AG09319 (cell line): ENCODE results near the gene SMDT1.

ENCODE experiments used
- DNase-seq: peaks from one replicate; pipeline ENCODE4 v3.0.0-alpha.2; 2010; ENCODE audit warnings: low read depth; ENCODE audit errors: extremely low read depth
- CTCF ChIP-seq: IDR thresholded peaks from 2 replicates; pipeline ENCODE4 v1.5.1; 2011; ENCODE audit warnings: low read depth, mild to moderate bottlenecking, inconsistent platforms, low read length, moderate library complexity

SMDT1 gene

DNA sequence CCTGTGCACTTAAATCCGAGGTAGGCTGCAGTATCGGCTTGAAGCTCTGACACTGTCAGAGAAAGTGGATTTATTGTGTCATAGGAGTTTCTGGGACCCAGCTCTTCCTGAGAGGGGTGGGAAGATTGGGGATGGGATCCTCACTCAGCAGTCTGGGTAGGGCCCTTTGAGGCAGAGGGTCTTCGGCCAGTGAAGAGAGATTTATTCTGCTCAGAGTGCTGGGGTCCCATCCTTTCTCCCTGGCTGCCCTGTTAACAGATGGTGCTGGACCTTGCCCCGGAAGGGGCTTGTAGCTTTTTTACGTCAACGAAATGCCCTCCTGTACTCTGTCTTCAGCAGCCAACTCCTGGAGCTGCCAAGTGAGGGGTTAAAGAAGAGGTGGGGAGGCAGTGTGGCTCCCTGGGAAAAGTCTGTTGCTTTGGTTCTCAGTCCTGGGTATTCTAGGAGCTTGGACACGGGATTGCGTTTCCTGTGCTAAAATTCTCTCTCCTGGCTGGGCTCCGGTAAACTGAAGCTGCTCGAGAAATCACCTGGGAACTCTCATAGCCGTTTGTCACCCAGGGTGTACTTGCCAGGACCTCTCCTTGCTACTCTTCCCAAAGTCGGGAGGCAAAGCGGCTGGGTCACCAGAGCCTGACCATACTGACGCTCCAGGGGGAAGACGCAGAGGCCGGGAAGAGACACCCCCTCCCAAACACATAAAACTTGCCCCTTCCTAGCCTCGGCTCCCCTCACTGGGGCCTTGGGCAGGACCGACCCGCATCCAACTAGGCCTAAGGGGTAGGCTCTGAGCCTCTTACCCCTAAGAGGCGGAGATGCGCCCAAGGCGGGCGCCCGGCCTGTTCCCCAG is 806 bp upstream of the SMDT1 start:
- no peak for TF ChIP-seq CTCF
- no peak for DNase-seq

- DNase-seq: no peak
- TF ChIP-seq CTCF: no peak
These were observed 787 bp downstream of the SMDT1 start for GRCh38 chr22:42080287-42080686.

DNA sequence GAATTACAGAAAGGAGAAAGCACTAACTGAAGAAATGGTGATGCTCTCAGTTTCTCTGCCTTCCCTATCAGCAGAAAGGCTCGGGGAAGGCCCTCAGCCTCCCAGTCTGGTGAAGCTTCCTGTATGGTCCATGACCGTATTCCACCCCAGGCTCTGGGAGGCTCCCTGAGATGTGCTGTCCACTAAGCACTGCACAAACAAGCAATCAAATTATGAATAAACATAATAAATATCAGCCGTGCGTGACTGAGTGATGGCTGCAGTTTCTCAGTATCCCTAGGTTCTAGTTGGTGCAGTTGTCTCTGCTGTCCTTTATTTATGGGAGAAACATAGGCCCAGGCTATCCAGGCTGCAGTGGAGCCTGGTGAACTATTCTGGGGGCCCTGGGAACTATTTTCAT is 3.6 kb downstream of the SMDT1 start:
- no peak for DNase-seq
- no peak for TF ChIP-seq CTCF

DNA sequence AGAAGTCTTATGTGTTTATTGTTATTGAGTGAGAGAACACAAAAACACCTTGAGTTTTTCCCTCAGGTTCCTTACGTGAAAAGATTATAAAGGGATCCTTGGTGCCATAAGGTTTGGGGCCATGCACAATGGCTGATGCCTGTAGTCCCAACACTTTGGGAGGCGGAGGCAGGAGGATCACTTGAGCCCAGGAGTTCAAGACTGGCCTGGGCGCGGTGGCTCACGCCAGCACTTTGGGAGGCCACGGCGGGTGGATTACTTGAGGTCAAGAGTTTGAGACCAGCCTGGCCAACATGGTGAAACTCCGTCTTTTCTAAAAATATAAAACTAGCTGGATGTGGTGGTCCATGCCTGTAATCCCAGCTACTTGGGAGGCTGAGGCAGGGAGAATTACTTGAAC is 5.4 kb downstream of the SMDT1 start:
- TF ChIP-seq CTCF: no peak

GRCh38 chr22:42086051-42086450 is 6.6 kb downstream of the SMDT1 start:
- no peak for TF ChIP-seq CTCF
- no peak for DNase-seq

More for the DNA sequence above, 5.4 kb downstream of the SMDT1 start:
- DNase-seq: no peak

- DNase-seq: peak; percentile 97
- TF ChIP-seq CTCF: peak; percentile 93
These were observed 11.3 kb downstream of the SMDT1 start, which contains the start of gene NDUFA6 for GRCh38 chr22:42090596-42091454. TSS of gene NDUFA6 (minus strand) at chr22:42090772. CDS start at chr22:42090744, 28 bp downstream.

DNA sequence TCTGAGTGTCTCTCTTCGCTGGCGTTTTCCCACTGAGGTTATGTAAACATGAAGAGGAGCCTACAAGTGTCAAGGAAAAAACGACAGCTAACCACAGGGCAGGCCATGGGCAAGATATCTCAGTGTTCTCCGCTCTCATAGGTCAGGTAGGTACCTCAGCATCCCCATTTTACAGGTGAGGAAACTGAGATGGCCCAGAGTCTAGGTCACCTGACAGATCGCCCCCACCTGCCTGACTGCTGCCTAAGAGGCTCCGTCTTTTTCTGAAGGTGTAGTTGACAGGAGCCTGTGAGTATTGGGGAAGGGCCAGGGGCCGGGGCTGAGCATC is 11.9 kb downstream of the SMDT1 start:
- DNase-seq: no peak
- no peak for TF ChIP-seq CTCF
